ENCODE measurements around the gene KCNQ1.

The KCNQ1 gene

GRCh38 chr11:2574043-2574552 lies 129.3 kb downstream of the KCNQ1 start:
- no peak for DNase-seq

GRCh38 chr11:2574553-2575535 lies 130.0 kb downstream of the KCNQ1 start:
- no peak for DNase-seq

GRCh38 chr11:2575591-2576051 lies 130.8 kb downstream of the KCNQ1 start:
- no peak for DNase-seq

- DNase-seq, result no peak
Observed at GRCh38 chr11:2576111-2576510, 131.3 kb downstream of the KCNQ1 start.

- no peak for DNase-seq
Observed at GRCh38 chr11:2576549-2576948, 131.7 kb downstream of the KCNQ1 start.

GRCh38 chr11:2577031-2577990 lies 132.5 kb downstream of the KCNQ1 start:
- DNase-seq, result no peak

GRCh38 chr11:2577991-2578928 lies 133.5 kb downstream of the KCNQ1 start:
- DNase-seq, result no peak

GRCh38 chr11:2578929-2579270 lies 134.1 kb downstream of the KCNQ1 start:
- DNase-seq, result no peak

GRCh38 chr11:2579315-2580060 lies 134.7 kb downstream of the KCNQ1 start:
- peak; percentile 6 for DNase-seq

- no peak for DNase-seq
Observed at GRCh38 chr11:2580061-2580421, 135.2 kb downstream of the KCNQ1 start.

- peak; percentile 7 for DNase-seq
Observed at GRCh38 chr11:2580571-2581001, 135.8 kb downstream of the KCNQ1 start.

GRCh38 chr11:2581151-2581930 lies 136.5 kb downstream of the KCNQ1 start:
- no peak for DNase-seq

GRCh38 chr11:2581931-2582350 lies 137.1 kb downstream of the KCNQ1 start:
- DNase-seq, result no peak

GRCh38 chr11:2582351-2582945 lies 137.6 kb downstream of the KCNQ1 start:
- peak; percentile 11 for DNase-seq

- DNase-seq, result no peak
Observed at GRCh38 chr11:2582946-2583604, 138.3 kb downstream of the KCNQ1 start.

GRCh38 chr11:2583605-2583958 lies 138.8 kb downstream of the KCNQ1 start:
- peak; percentile 9 for DNase-seq

- DNase-seq, result no peak
Observed at GRCh38 chr11:2584434-2584811, 139.6 kb downstream of the KCNQ1 start.

GRCh38 chr11:2584812-2585565 lies 140.2 kb downstream of the KCNQ1 start:
- DNase-seq, result peak; percentile 11

- peak; percentile 8 for DNase-seq
Observed at GRCh38 chr11:2585566-2586086, 140.8 kb downstream of the KCNQ1 start.

Data from 8988T (cell line).